ENCODE data around the gene ORC3.
"Not testable (repeated sequence)": the region's sequence is repeated elsewhere in the genome, so short reads cannot be mapped to it uniquely, and the experiment has no call there.

Gene ORC3

GRCh38 chr6:87606199-87606598 is 16.3 kb downstream of the ORC3 start:
- DNase-seq: no peak

- DNase-seq: no peak
Observed at GRCh38 chr6:87608802-87609201, 18.9 kb downstream of the ORC3 start.

GRCh38 chr6:87613018-87613417 is 23.1 kb downstream of the ORC3 start:
- DNase-seq: not testable (repeated sequence)

GRCh38 chr6:87617405-87617804 is 27.5 kb downstream of the ORC3 start:
- no peak for DNase-seq

GRCh38 chr6:87618531-87618930 is 28.6 kb downstream of the ORC3 start:
- no peak for DNase-seq

- DNase-seq: no peak
Observed at GRCh38 chr6:87623248-87623647, 33.3 kb downstream of the ORC3 start.

GRCh38 chr6:87628424-87628823 is 38.5 kb downstream of the ORC3 start:
- DNase-seq: no peak

GRCh38 chr6:87628881-87629280 is 38.9 kb downstream of the ORC3 start:
- DNase-seq: no peak

- DNase-seq: no peak
Observed at GRCh38 chr6:87630746-87631145, 40.8 kb downstream of the ORC3 start.

- no peak for DNase-seq
Observed at GRCh38 chr6:87633851-87634250, 43.9 kb downstream of the ORC3 start.

- DNase-seq: no peak
Observed at GRCh38 chr6:87636315-87636714, 46.4 kb downstream of the ORC3 start.

- DNase-seq: no peak
Observed at GRCh38 chr6:87637106-87637505, 47.2 kb downstream of the ORC3 start.

GRCh38 chr6:87639373-87639772 is 49.4 kb downstream of the ORC3 start:
- DNase-seq: no peak

- DNase-seq: no peak
Observed at GRCh38 chr6:87641065-87641692, 51.2 kb downstream of the ORC3 start.

- DNase-seq: no peak
Observed at GRCh38 chr6:87645080-87645479, 55.1 kb downstream of the ORC3 start.

- no peak for DNase-seq
Observed at GRCh38 chr6:87653074-87653962, 63.4 kb downstream of the ORC3 start.

GRCh38 chr6:87654122-87654521 is 64.2 kb downstream of the ORC3 start:
- DNase-seq: no peak

GRCh38 chr6:87654875-87655454 is 65.0 kb downstream of the ORC3 start:
- no peak for DNase-seq

GRCh38 chr6:87655824-87656223 is 65.9 kb downstream of the ORC3 start:
- DNase-seq: no peak

GRCh38 chr6:87656857-87657256 is 66.9 kb downstream of the ORC3 start:
- DNase-seq: no peak

- DNase-seq: no peak
Observed at GRCh38 chr6:87658516-87658915, 68.6 kb downstream of the ORC3 start.

GRCh38 chr6:87660226-87660911 is 70.4 kb downstream of the ORC3 start:
- DNase-seq: no peak

GRCh38 chr6:87661016-87661415 is 71.1 kb downstream of the ORC3 start:
- no peak for DNase-seq

Measured in stimulated activated CD4-positive, alpha-beta T cell treated with anti-CD3 and anti-CD28 coated beads, Interleukin-2, amount 100 ng/mL, for 24 hours (primary cell).